ENCODE measurements around the gene OR6A2. TPM values are rescaled to one million over a fixed set of nuclear protein-coding genes. Genes with fewer than 3 reads are reported as not detected.

OR6A2 gene
- total RNA-seq, 4 donors from 2014 or later: 0.22 to 0.34 (median 0.33) TPM; not detected in 1

- TF ChIP-seq CTCF (IDR thresholded peaks at IDR 0.05; ENCODE audit: low read depth): no peak
Observed at GRCh38 chr11:6794639-6795038, 4.8 kb downstream of the OR6A2 start.

- no peak for TF ChIP-seq CTCF (IDR thresholded peaks at IDR 0.05; ENCODE audit: low read depth)
Observed at GRCh38 chr11:6790546-6790945, 8.9 kb downstream of the OR6A2 start.

GRCh38 chr11:6782720-6783119 is 16.8 kb downstream of the OR6A2 start, which contains the start of gene OR2AG1:
Gene OR2AG1 (plus strand): TSS chr11:6783020. CDS start chr11:6785038, 2,018 bp downstream.
- no peak for TF ChIP-seq CTCF (IDR thresholded peaks at IDR 0.05; ENCODE audit: low read depth)

GRCh38 chr11:6780829-6781228 is 18.7 kb downstream of the OR6A2 start:
- TF ChIP-seq CTCF (IDR thresholded peaks at IDR 0.05; ENCODE audit: low read depth): no peak

GRCh38 chr11:6778518-6778917 is 21.0 kb downstream of the OR6A2 start:
- TF ChIP-seq CTCF (IDR thresholded peaks at IDR 0.05; ENCODE audit: low read depth): no peak

- TF ChIP-seq CTCF (IDR thresholded peaks at IDR 0.05; ENCODE audit: low read depth): no peak
Observed at GRCh38 chr11:6771926-6772893, 27.3 kb downstream of the OR6A2 start, which contains the start of gene OR2AG2. Gene OR2AG2 (minus strand): TSS chr11:6771976. CDS start chr11:6768957, 3,019 bp downstream.

- TF ChIP-seq CTCF (IDR thresholded peaks at IDR 0.05; ENCODE audit: low read depth): no peak
Observed at GRCh38 chr11:6757373-6757967, 42.0 kb downstream of the OR6A2 start.

All from subcutaneous adipose tissue (tissue), 4 donors.